Measurements from ENCODE around the gene MXD1. TPM values are rescaled to one million over a fixed set of nuclear protein-coding genes. Genes with fewer than 3 reads are reported as not detected.

MXD1 gene
- total and polyA plus RNA-seq, 2 donors (not counting 3 experiments of a cell fraction or from before 2014, with no cell fraction given) = 6.7 to 10.6 TPM

GRCh38 chr2:69972822-69973221 lies 57.9 kb downstream of the MXD1 start:
- H3K27me3 ChIP-seq (ENCODE audit: control insufficient read depth in 2 of 2, insufficient read depth in 2 of 2, low read length in 2 of 2) = peaks cover 2 to 4% of the 10 kb centered on the region in 2 experiments
- POLR2A ChIA-PET = no interaction called here
- H3K79me2 ChIP-seq (ENCODE audit: control insufficient read depth, insufficient read depth, low read length) = no peaks in the 10 kb centered on the region
- no peak overlapping the region for H3K27ac ChIP-seq (ENCODE audit: insufficient read depth, low read depth, low read length)
- dilution Hi-C loops (cut with MboI; ENCODE audit: extremely low pct_ligation_motif_present, low sequenced_read_pairs) = no loop called here
- no peak for TF ChIP-seq MYC (IDR thresholded peaks at IDR 0.05; ENCODE audit: low read depth, low read length)
- TF ChIP-seq, protein P1, sequence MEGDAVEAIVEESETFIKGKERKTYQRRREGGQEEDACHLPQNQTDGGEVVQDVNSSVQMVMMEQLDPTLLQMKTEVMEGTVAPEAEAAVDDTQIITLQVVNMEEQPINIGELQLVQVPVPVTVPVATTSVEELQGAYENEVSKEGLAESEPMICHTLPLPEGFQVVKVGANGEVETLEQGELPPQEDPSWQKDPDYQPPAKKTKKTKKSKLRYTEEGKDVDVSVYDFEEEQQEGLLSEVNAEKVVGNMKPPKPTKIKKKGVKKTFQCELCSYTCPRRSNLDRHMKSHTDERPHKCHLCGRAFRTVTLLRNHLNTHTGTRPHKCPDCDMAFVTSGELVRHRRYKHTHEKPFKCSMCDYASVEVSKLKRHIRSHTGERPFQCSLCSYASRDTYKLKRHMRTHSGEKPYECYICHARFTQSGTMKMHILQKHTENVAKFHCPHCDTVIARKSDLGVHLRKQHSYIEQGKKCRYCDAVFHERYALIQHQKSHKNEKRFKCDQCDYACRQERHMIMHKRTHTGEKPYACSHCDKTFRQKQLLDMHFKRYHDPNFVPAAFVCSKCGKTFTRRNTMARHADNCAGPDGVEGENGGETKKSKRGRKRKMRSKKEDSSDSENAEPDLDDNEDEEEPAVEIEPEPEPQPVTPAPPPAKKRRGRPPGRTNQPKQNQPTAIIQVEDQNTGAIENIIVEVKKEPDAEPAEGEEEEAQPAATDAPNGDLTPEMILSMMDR (IDR thresholded peaks at IDR 0.05; ENCODE audit: extremely low read depth in 1 of 2, insufficient read depth in 1 of 2, low read depth in 1 of 2, low read length in 2 of 2) = no peak
- no peak for TF ChIP-seq POLR2AphosphoS5 (IDR thresholded peaks at IDR 0.05; ENCODE audit: insufficient read depth, low read depth, low read length)
- TF ChIP-seq JUN (IDR thresholded peaks at IDR 0.05; ENCODE audit: borderline replicate concordance, insufficient read depth, insufficient read length, low read depth) = no peak
- TF ChIP-seq MAX (IDR thresholded peaks at IDR 0.05; ENCODE audit: insufficient read depth, insufficient read length) = no peak
- no peak for TF ChIP-seq GATA2 (IDR thresholded peaks at IDR 0.05; ENCODE audit: insufficient read depth, insufficient read length, low read depth, low read length)
- no peak for TF ChIP-seq EZH2 (IDR thresholded peaks at IDR 0.05; ENCODE audit: borderline replicate concordance, low read depth, low read length, severe bottlenecking)
- no peak for TF ChIP-seq POLR2A (IDR thresholded peaks at IDR 0.05; ENCODE audit: low read depth, low read length)
- TF ChIP-seq FOS (IDR thresholded peaks at IDR 0.05; ENCODE audit: borderline replicate concordance, insufficient read depth, low read length) = no peak
- H3K4me3 ChIP-seq (replicated peaks in 1 of 3; ENCODE audit: insufficient read depth in 1 of 3, low read depth in 1 of 3, low read length in 3 of 3) = no peak overlapping the region
- intact Hi-C loops (cut with micrococcal nuclease) = no loop called here
- H3K9ac ChIP-seq (replicated peaks; ENCODE audit: extremely low read depth, insufficient read depth, low read length) = no peak overlapping the region
- no peaks in the 10 kb centered on the region for H3K9me1 ChIP-seq (replicated peaks; ENCODE audit: control insufficient read depth, extremely low read depth, insufficient read depth, low read length)
- BruUV-seq (replicated peaks) = no TSS peak
- no peak for FAIRE-seq
- no peaks in the 10 kb centered on the region for H3K36me3 ChIP-seq (ENCODE audit: control insufficient read depth in 2 of 2, extremely low read depth in 1 of 2, insufficient read depth in 2 of 2, low read length in 2 of 2)
- no peak overlapping the region for H2AFZ ChIP-seq (ENCODE audit: low read depth, low read length)
- no peak for DNase-seq (ENCODE audit: low read depth, low spot score)
- H3K4me2 ChIP-seq (ENCODE audit: insufficient read depth, low read length) = no peak overlapping the region
- CTCF ChIA-PET = no interaction called here
- H4K20me1 ChIP-seq (replicated peaks; ENCODE audit: control insufficient read depth, extremely low read depth, insufficient read depth, low read length) = no peaks in the 10 kb centered on the region
- no peaks in the 10 kb centered on the region for H3K9me3 ChIP-seq (replicated peaks; ENCODE audit: control insufficient read depth, insufficient read depth, low read length)
- H3K4me1 ChIP-seq (ENCODE audit: control insufficient read depth, extremely low read depth, insufficient read depth, low read length) = no peaks in the 10 kb centered on the region

All from endothelial cell of umbilical vein (primary cell).